ENCODE measurements around the gene RFNG. TPM values are rescaled to one million over a fixed set of nuclear protein-coding genes. Genes with fewer than 3 reads are reported as not detected.

RFNG gene
- total RNA-seq, 1 donor from 2014 or later, result 40.2 TPM

GRCh38 chr17:82045936-82046484 is 5.6 kb downstream of the RFNG start:
- Mint-ChIP-seq H3K27ac (ENCODE audit: unreplicated experiment) (no peak overlapping the region), H3K27me3 (ENCODE audit: low read depth, unreplicated experiment) (no peaks in the 10 kb centered on the region), H3K36me3 (ENCODE audit: low read depth, unreplicated experiment) (peaks cover 10% of the 10 kb centered on the region), H3K4me1 (ENCODE audit: low read depth, unreplicated experiment) (peaks cover 5% of the 10 kb centered on the region), H3K4me3 (ENCODE audit: unreplicated experiment) (no peak overlapping the region), H3K9me3 (ENCODE audit: unreplicated experiment) (no peaks in the 10 kb centered on the region)
- H3K9ac ChIP-seq (ENCODE audit: low read length), result no peak overlapping the region
- TF ChIP-seq, protein P1, sequence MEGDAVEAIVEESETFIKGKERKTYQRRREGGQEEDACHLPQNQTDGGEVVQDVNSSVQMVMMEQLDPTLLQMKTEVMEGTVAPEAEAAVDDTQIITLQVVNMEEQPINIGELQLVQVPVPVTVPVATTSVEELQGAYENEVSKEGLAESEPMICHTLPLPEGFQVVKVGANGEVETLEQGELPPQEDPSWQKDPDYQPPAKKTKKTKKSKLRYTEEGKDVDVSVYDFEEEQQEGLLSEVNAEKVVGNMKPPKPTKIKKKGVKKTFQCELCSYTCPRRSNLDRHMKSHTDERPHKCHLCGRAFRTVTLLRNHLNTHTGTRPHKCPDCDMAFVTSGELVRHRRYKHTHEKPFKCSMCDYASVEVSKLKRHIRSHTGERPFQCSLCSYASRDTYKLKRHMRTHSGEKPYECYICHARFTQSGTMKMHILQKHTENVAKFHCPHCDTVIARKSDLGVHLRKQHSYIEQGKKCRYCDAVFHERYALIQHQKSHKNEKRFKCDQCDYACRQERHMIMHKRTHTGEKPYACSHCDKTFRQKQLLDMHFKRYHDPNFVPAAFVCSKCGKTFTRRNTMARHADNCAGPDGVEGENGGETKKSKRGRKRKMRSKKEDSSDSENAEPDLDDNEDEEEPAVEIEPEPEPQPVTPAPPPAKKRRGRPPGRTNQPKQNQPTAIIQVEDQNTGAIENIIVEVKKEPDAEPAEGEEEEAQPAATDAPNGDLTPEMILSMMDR (IDR thresholded peaks at IDR 0.05; ENCODE audit: insufficient read depth, low read depth, low read length), result no peak
- no peak overlapping the region for H3K4me3 ChIP-seq (ENCODE audit: insufficient read depth, low read depth, low read length)
- DNase-seq (ENCODE audit: low read depth) (no peak), FAIRE-seq (no peak)
- no peak overlapping the region for H2AFZ ChIP-seq (ENCODE audit: low read depth, low read length)
- H3K79me2 ChIP-seq (ENCODE audit: insufficient read depth, low read length), result peaks cover 8% of the 10 kb centered on the region
- H3K27ac ChIP-seq (ENCODE audit: low read depth, low read length), result no peak overlapping the region
- H3K4me1 ChIP-seq (ENCODE audit: insufficient read depth, low read length), result peaks cover 8% of the 10 kb centered on the region
- H3K9me3 ChIP-seq (ENCODE audit: insufficient read depth, low read depth, low read length), result no peaks in the 10 kb centered on the region
- no peaks in the 10 kb centered on the region for H3K36me3 ChIP-seq (ENCODE audit: insufficient read depth, low read length)
- no peak overlapping the region for H3K4me2 ChIP-seq (ENCODE audit: low read length)
- no peaks in the 10 kb centered on the region for H4K20me1 ChIP-seq (ENCODE audit: insufficient read depth, low read length)
- no peaks in the 10 kb centered on the region for H3K27me3 ChIP-seq (ENCODE audit: insufficient read depth, low read length)

- H3K4me3 Mint-ChIP-seq (ENCODE audit: unreplicated experiment), result no peak overlapping the region
- no peak overlapping the region for H3K27ac ChIP-seq (ENCODE audit: low read depth, low read length)
- TF ChIP-seq, protein P1 (IDR thresholded peaks at IDR 0.05; ENCODE audit: insufficient read depth, low read depth, low read length), result no peak
- no peak for TF ChIP-seq EZH2 (IDR thresholded peaks at IDR 0.05; ENCODE audit: insufficient read depth, low read length)
- H3K36me3 Mint-ChIP-seq (ENCODE audit: low read depth, unreplicated experiment), result peaks cover 10% of the 10 kb centered on the region
- no peak overlapping the region for H3K4me3 ChIP-seq (ENCODE audit: insufficient read depth, low read depth, low read length)
- no peaks in the 10 kb centered on the region for H4K20me1 ChIP-seq (ENCODE audit: insufficient read depth, low read length)
- no peaks in the 10 kb centered on the region for H3K9me3 Mint-ChIP-seq (ENCODE audit: unreplicated experiment)
- no peak for DNase-seq (ENCODE audit: low read depth)
- H3K4me2 ChIP-seq (ENCODE audit: low read length), result no peak overlapping the region
- H3K4me1 Mint-ChIP-seq (ENCODE audit: low read depth, unreplicated experiment), result no peaks in the 10 kb centered on the region
- no peak for FAIRE-seq
- H3K4me1 ChIP-seq (ENCODE audit: insufficient read depth, low read length), result no peaks in the 10 kb centered on the region
- H3K9me3 ChIP-seq (ENCODE audit: insufficient read depth, low read depth, low read length), result no peaks in the 10 kb centered on the region
- no peaks in the 10 kb centered on the region for H3K36me3 ChIP-seq (ENCODE audit: insufficient read depth, low read length)
- H3K27ac Mint-ChIP-seq (ENCODE audit: unreplicated experiment), result no peak overlapping the region
- peaks cover 2% of the 10 kb centered on the region for H3K27me3 Mint-ChIP-seq (ENCODE audit: low read depth, unreplicated experiment)
- no peak overlapping the region for H2AFZ ChIP-seq (ENCODE audit: low read depth, low read length)
- H3K9ac ChIP-seq (ENCODE audit: low read length), result no peak overlapping the region
- no peaks in the 10 kb centered on the region for H3K27me3 ChIP-seq (ENCODE audit: insufficient read depth, low read length)
- no peaks in the 10 kb centered on the region for H3K79me2 ChIP-seq (ENCODE audit: insufficient read depth, low read length)
Observed at GRCh38 chr17:82043507-82043906, 8.1 kb downstream of the RFNG start.

GRCh38 chr17:82042649-82043048 is 9.0 kb downstream of the RFNG start:
- Mint-ChIP-seq H3K36me3 (ENCODE audit: low read depth, unreplicated experiment) (peaks cover 9% of the 10 kb centered on the region), H3K4me3 (ENCODE audit: unreplicated experiment) (peak overlapping the region; percentile 68), H3K4me1 (ENCODE audit: low read depth, unreplicated experiment) (peaks cover 2% of the 10 kb centered on the region), H3K27me3 (ENCODE audit: low read depth, unreplicated experiment) (peaks cover 2% of the 10 kb centered on the region), H3K9me3 (ENCODE audit: unreplicated experiment) (peaks cover 2% of the 10 kb centered on the region), H3K27ac (ENCODE audit: unreplicated experiment) (no peak overlapping the region)
- Histone ChIP-seq H3K79me2 (ENCODE audit: insufficient read depth, low read length) (no peaks in the 10 kb centered on the region), H3K4me3 (ENCODE audit: insufficient read depth, low read depth, low read length) (no peak overlapping the region), H3K9me3 (ENCODE audit: insufficient read depth, low read depth, low read length) (no peaks in the 10 kb centered on the region), H3K9ac (ENCODE audit: low read length) (no peak overlapping the region), H3K27ac (ENCODE audit: low read depth, low read length) (no peak overlapping the region), H3K27me3 (ENCODE audit: insufficient read depth, low read length) (no peaks in the 10 kb centered on the region), H4K20me1 (ENCODE audit: insufficient read depth, low read length) (no peaks in the 10 kb centered on the region), H3K4me1 (ENCODE audit: insufficient read depth, low read length) (no peaks in the 10 kb centered on the region), H2AFZ (ENCODE audit: low read depth, low read length) (no peak overlapping the region), H3K4me2 (ENCODE audit: low read length) (no peak overlapping the region), H3K36me3 (ENCODE audit: insufficient read depth, low read length) (no peaks in the 10 kb centered on the region)
- FAIRE-seq, result no peak
- DNase-seq (ENCODE audit: low read depth), result no peak
- TF ChIP-seq, protein P1 (IDR thresholded peaks at IDR 0.05; ENCODE audit: insufficient read depth, low read depth, low read length), result no peak
- TF ChIP-seq EZH2 (IDR thresholded peaks at IDR 0.05; ENCODE audit: insufficient read depth, low read length), result no peak
